Measurements from ENCODE around the gene DDX52. TPM values are rescaled to one million over a fixed set of nuclear protein-coding genes. Genes with fewer than 3 reads are reported as not detected.
A peak's percentile ranks its signal among the peaks of the same experiment; 100 is the strongest.
"Not testable (repeated sequence)": the region's sequence is repeated elsewhere in the genome, so short reads cannot be mapped to it uniquely, and the experiment has no call there.

Gene DDX52
- total and polyA plus RNA-seq, 2 experiments from 2014 or later, result 23.5 to 26.7 TPM

DNA sequence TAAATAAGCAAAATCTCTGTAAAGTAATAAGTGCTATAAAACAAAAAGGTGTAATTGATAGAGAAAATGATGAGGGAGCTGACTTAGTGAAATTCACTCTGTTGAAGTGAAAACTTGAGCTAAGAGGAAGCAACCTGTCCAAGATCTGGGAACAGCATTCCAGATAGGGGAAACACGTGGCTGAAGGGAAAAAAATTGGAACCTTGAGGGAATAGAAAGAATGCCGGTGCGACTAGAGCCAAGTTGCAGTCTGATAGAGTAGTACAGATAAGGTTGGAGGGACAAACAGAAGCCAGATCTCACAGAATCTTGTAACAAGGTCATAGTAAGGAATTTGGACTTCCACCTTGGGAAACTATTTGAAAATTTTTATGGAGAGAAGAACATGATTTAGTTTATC, 623 bp upstream of the DDX52 start:
- H4K20me1 ChIP-seq (ENCODE audit: insufficient read depth), result no peaks in the 10 kb centered on the region
- in situ Hi-C loops (cut with MboI), result no loop called here
- H3F3A ChIP-seq (ENCODE audit: insufficient read depth), result peaks cover 27% of the 10 kb centered on the region
- TF ChIP-seq EZH2 (IDR thresholded peaks at IDR 0.05; ENCODE audit: insufficient read depth, poor library complexity, severe bottlenecking), result no peak
- no peak for TF ChIP-seq EZH2phosphoT487 (IDR thresholded peaks at IDR 0.05; ENCODE audit: insufficient read depth, low read depth)
- H3K27ac ChIP-seq, result peak overlapping the region; percentile 89
- peaks cover 43% of the 10 kb centered on the region for H3K79me2 ChIP-seq (ENCODE audit: insufficient read depth)
- peak overlapping the region; percentile 95 for H2AFZ ChIP-seq
- peaks cover 12% of the 10 kb centered on the region for H3K36me3 ChIP-seq (ENCODE audit: low read depth)
- H3K9me3 ChIP-seq (ENCODE audit: low read depth), result no peaks in the 10 kb centered on the region
- H3K4me2 ChIP-seq (ENCODE audit: unreplicated experiment), result peak overlapping the region; percentile 99
- no peaks in the 10 kb centered on the region for H3K27me3 ChIP-seq (replicated peaks; ENCODE audit: insufficient read depth)
- H3K9ac ChIP-seq, result peak overlapping the region; percentile 94
- H3K9me2 ChIP-seq (ENCODE audit: insufficient read depth), result no peaks in the 10 kb centered on the region
- peak; percentile 10 for DNase-seq
- H3K4me3 ChIP-seq, result peak overlapping the region; percentile 99
- peaks cover 28% of the 10 kb centered on the region for H3K4me1 ChIP-seq (ENCODE audit: insufficient read depth)
- 4 to 5% methylated on average over 3 of the region's 3 CpGs for WGBS, 2 experiments (ENCODE audit: low coverage in 1 of 2, low lambda C conversion rate in 2 of 2, missing lambda C conversion rate in 2 of 2)

DNA sequence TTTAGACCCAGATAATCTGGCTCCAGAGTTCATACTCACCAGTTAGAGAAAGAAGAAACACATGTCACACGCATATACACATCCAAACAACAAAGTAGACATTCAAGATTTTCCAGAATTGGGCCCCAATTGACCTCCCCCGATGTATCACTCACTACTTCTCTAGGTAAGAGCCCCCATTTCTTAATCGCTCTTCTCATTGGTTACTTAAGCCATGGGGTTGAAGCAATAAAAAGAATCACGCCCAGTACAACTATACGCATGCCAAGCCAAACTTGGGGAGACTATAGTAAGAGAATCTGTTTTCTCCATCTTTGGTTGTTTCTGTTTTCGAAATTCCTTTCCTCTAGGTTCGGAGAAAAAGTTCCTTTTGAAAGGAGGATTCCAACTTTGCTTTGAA, 565 bp downstream of the DDX52 start:
- WGBS, 2 experiments (ENCODE audit: low coverage in 1 of 2, low lambda C conversion rate in 2 of 2, missing lambda C conversion rate in 2 of 2), result 2% methylated on average over 7 of the region's 7 CpGs
- peaks cover 16% of the 10 kb centered on the region for H3K4me1 ChIP-seq (ENCODE audit: insufficient read depth)
- peak overlapping the region; percentile 94 for H3K9ac ChIP-seq
- no peak for TF ChIP-seq EZH2 (IDR thresholded peaks at IDR 0.05; ENCODE audit: insufficient read depth, poor library complexity, severe bottlenecking)
- no peak for TF ChIP-seq EZH2phosphoT487 (IDR thresholded peaks at IDR 0.05; ENCODE audit: insufficient read depth, low read depth)
- H3K4me2 ChIP-seq (ENCODE audit: unreplicated experiment), result peak overlapping the region; percentile 99
- H3K27me3 ChIP-seq (replicated peaks; ENCODE audit: insufficient read depth), result no peaks in the 10 kb centered on the region
- H3K9me3 ChIP-seq (ENCODE audit: low read depth), result no peaks in the 10 kb centered on the region
- H3K79me2 ChIP-seq (ENCODE audit: insufficient read depth), result peaks cover 54% of the 10 kb centered on the region
- H3K36me3 ChIP-seq (ENCODE audit: low read depth), result peaks cover 19% of the 10 kb centered on the region
- H3K4me3 ChIP-seq, result peak overlapping the region; percentile 99
- peak overlapping the region; percentile 89 for H3K27ac ChIP-seq
- peaks cover 16% of the 10 kb centered on the region; the same call in 1 of the 2 replicates for H3F3A ChIP-seq (ENCODE audit: insufficient read depth)
- peak; percentile 72 for DNase-seq
- H2AFZ ChIP-seq, result peak overlapping the region; percentile 95
- in situ Hi-C loops (cut with MboI), result no loop called here
- H3K9me2 ChIP-seq (ENCODE audit: insufficient read depth), result no peaks in the 10 kb centered on the region
- no peaks in the 10 kb centered on the region for H4K20me1 ChIP-seq (ENCODE audit: insufficient read depth)

DNA sequence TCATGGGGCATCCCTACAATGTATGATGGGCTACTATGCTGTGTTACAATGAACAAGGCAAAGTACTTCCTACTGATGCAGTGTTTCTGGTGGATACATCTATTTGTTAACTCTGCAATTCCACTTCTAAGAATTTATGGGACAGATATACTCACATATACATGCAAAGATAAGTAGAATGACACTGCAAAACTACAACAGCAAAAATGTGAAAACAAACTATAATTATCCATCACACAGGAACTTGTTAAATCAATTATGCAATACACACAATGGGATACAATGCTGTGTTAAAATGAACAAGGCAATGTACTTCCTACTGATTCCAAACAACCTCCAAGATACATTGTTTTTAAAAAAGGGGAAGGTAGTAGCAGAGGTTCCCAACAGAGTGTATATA, 3.2 kb downstream of the DDX52 start:
- Histone ChIP-seq H3F3A (ENCODE audit: insufficient read depth) (peaks cover 16% of the 10 kb centered on the region; the same call in 1 of the 2 replicates), H4K20me1 (ENCODE audit: insufficient read depth) (no peaks in the 10 kb centered on the region), H2AFZ (no peak overlapping the region), H3K27ac (no peak overlapping the region), H3K36me3 (ENCODE audit: low read depth) (peaks cover 34% of the 10 kb centered on the region), H3K79me2 (ENCODE audit: insufficient read depth) (peaks cover 81% of the 10 kb centered on the region), H3K27me3 (replicated peaks; ENCODE audit: insufficient read depth) (no peaks in the 10 kb centered on the region), H3K9me2 (ENCODE audit: insufficient read depth) (no peaks in the 10 kb centered on the region), H3K9me3 (ENCODE audit: low read depth) (no peaks in the 10 kb centered on the region), H3K4me3 (no peak overlapping the region), H3K4me2 (ENCODE audit: unreplicated experiment) (no peak overlapping the region), H3K9ac (no peak overlapping the region), H3K4me1 (ENCODE audit: insufficient read depth) (peaks cover 16% of the 10 kb centered on the region)
- DNase-seq, result no peak
- in situ Hi-C loops (cut with MboI), result no loop called here
- TF ChIP-seq EZH2phosphoT487 (IDR thresholded peaks at IDR 0.05; ENCODE audit: insufficient read depth, low read depth), result no peak
- TF ChIP-seq EZH2 (IDR thresholded peaks at IDR 0.05; ENCODE audit: insufficient read depth, poor library complexity, severe bottlenecking), result no peak

DNA sequence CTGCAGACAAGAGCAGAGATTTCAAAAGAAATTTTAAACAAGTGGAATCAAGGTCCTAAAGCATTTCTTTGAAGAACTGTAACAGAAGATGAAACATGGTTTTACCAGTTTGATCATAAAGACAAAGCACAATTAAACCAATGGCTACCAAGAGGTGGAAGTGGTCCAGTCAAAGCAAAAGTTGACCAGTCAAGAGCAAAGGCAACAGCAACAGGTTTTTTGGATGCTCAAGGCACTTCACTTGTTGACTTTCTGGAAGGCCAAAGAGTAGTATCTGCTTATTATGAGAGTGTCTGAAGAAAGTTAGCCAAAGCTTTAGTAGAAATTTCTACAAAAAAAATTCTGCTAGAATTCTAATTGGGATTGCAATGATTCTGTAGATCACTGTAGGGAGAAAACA, 5.3 kb downstream of the DDX52 start:
- Histone ChIP-seq H3K4me2 (ENCODE audit: unreplicated experiment) (no peak overlapping the region), H3K9me3 (ENCODE audit: low read depth) (no peaks in the 10 kb centered on the region), H3K79me2 (ENCODE audit: insufficient read depth) (peaks cover 91% of the 10 kb centered on the region), H2AFZ (no peak overlapping the region), H3K27ac (no peak overlapping the region), H3K36me3 (ENCODE audit: low read depth) (peaks cover 34% of the 10 kb centered on the region), H3K9ac (no peak overlapping the region), H3F3A (ENCODE audit: insufficient read depth) (peaks cover 14% of the 10 kb centered on the region; the same call in 1 of the 2 replicates), H4K20me1 (ENCODE audit: insufficient read depth) (no peaks in the 10 kb centered on the region), H3K9me2 (ENCODE audit: insufficient read depth) (no peaks in the 10 kb centered on the region), H3K27me3 (replicated peaks; ENCODE audit: insufficient read depth) (no peaks in the 10 kb centered on the region), H3K4me1 (ENCODE audit: insufficient read depth) (peaks cover 9% of the 10 kb centered on the region; the same call in 1 of the 2 replicates), H3K4me3 (no peak overlapping the region)
- in situ Hi-C loops (cut with MboI), result loop anchor here (10.0 kb wide), 1 partner anchor 63 kb away; no protein-coding TSS in a partner anchor
- TF ChIP-seq EZH2phosphoT487 (IDR thresholded peaks at IDR 0.05; ENCODE audit: insufficient read depth, low read depth) (no peak), EZH2 (IDR thresholded peaks at IDR 0.05; ENCODE audit: insufficient read depth, poor library complexity, severe bottlenecking) (no peak)
- no peak for DNase-seq

DNA sequence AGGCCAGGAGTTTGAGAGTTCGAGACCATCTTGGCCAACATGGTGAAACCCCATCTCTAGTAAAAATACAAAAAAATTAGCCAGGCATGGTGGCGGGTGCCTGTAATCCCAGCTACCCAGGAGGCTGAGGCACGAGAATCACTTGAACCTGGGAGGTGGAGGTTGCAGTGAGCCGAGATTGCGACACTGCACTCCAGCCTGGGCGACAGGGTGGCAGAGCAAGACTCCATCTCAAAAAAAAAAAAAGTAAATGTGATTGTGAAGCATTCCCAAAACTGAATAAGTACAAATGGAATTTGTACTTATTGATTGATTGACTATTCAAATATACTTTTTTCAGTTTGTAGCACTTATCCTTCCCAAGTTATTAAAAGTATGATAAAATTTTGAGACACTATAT, 26.8 kb downstream of the DDX52 start:
- H3K4me2 ChIP-seq (ENCODE audit: unreplicated experiment); H3K9ac ChIP-seq; DNase-seq; H3K9me2 ChIP-seq (ENCODE audit: insufficient read depth); in situ Hi-C loops (cut with MboI); H3K79me2 ChIP-seq (ENCODE audit: insufficient read depth); H3K4me3 ChIP-seq; H2AFZ ChIP-seq; H3K9me3 ChIP-seq (ENCODE audit: low read depth); H4K20me1 ChIP-seq (ENCODE audit: insufficient read depth); H3K27me3 ChIP-seq (replicated peaks; ENCODE audit: insufficient read depth); H3K27ac ChIP-seq: not testable (repeated sequence)
- H3K4me1 ChIP-seq (ENCODE audit: insufficient read depth), result peaks cover 12% of the 10 kb centered on the region
- H3F3A ChIP-seq (ENCODE audit: insufficient read depth), result peaks cover 14% of the 10 kb centered on the region
- peaks cover 53% of the 10 kb centered on the region for H3K36me3 ChIP-seq (ENCODE audit: low read depth)
- 96 to 100% methylated on average over 6 of the region's 6 CpGs for WGBS, 2 experiments (ENCODE audit: low coverage in 1 of 2, low lambda C conversion rate in 2 of 2, missing lambda C conversion rate in 2 of 2)

All from GM23248 (cell line).